ENCODE data around the gene NRDC.

DNA sequence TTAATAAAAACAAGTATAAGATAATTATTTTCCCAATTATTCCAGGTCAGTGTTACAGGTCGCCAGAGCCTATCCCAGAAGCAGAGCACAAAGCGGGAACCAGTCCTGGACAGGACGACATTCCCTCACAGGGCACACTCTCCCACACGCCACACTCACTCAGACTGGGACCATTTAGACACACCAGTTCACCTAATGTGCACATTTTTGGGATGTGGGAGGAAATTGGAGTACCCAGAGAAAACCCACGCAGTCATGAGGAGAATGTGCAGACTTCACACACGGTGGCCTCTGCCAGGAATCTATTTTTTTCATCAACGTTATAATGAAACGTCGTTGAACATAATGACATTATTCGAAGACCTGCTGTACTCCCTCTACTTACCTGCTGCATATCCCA is 20.5 kb upstream of the NRDC start:
- no peak for TF ChIP-seq CTCF (IDR thresholded peaks at IDR 0.05)
- no peak for TF ChIP-seq POLR2A (IDR thresholded peaks at IDR 0.05)
